H9 (cell line): Measurements from ENCODE around the gene RAPGEF3. TPM values are rescaled to one million over a fixed set of nuclear protein-coding genes. Genes with fewer than 3 reads are reported as not detected.

Experiments
- DNase-seq: peaks from one replicate; pipeline ENCODE4 v3.0.0-alpha.2; 2017
- H2AFZ ChIP-seq: one replicate; pipeline ENCODE4 v1.6.1; 2013; ENCODE audit warnings: mild to moderate bottlenecking, low read length, control low read depth, moderate library complexity
- H2AK5ac ChIP-seq: 2 replicates; pipeline ENCODE4 v1.6.1; 2013; ENCODE audit warnings: low read length, control low read depth, mixed read lengths; ENCODE audit not compliant: insufficient read length
- H2BK120ac ChIP-seq: one replicate; pipeline ENCODE4 v1.6.1; 2013; ENCODE audit warnings: low read depth, mild to moderate bottlenecking, low read length, control low read depth, inconsistent platforms; ENCODE audit not compliant: poor library complexity, severe bottlenecking
- H2BK12ac ChIP-seq: 2 replicates; pipeline ENCODE4 v1.6.1; 2013; ENCODE audit warnings: low read length, control low read depth, mixed read lengths, low read depth; ENCODE audit not compliant: insufficient read length
- H2BK15ac ChIP-seq: 2 replicates; pipeline ENCODE4 v1.6.1; 2013; ENCODE audit warnings: low read depth, low read length, control low read depth
- H2BK20ac ChIP-seq: one replicate; pipeline ENCODE4 v1.6.1; 2013; ENCODE audit warnings: low read depth, mild to moderate bottlenecking, low read length, control low read depth, inconsistent platforms; ENCODE audit not compliant: poor library complexity, severe bottlenecking
- H2BK5ac ChIP-seq: 2 replicates; pipeline ENCODE4 v1.6.1; 2013; ENCODE audit warnings: low read length, control low read depth, mixed read lengths; ENCODE audit not compliant: insufficient read length
- H3K14ac ChIP-seq: 2 replicates; pipeline ENCODE4 v1.6.1; 2013; ENCODE audit warnings: low read length, control low read depth; ENCODE audit not compliant: insufficient read depth
- H3K18ac ChIP-seq: 2 replicates; pipeline ENCODE4 v1.6.1; 2013; ENCODE audit warnings: low read depth, mild to moderate bottlenecking, mixed read lengths, low read length, control low read depth; ENCODE audit not compliant: insufficient read length
- H3K23ac ChIP-seq: 2 replicates; pipeline ENCODE4 v1.6.1; 2013; ENCODE audit warnings: low read length, control low read depth, mixed read lengths, low read depth; ENCODE audit not compliant: insufficient read length
- H3K23me2 ChIP-seq: 2 replicates; pipeline ENCODE4 v1.6.1; 2013; ENCODE audit warnings: low read depth, mild to moderate bottlenecking, mixed read lengths, low read length, control low read depth; ENCODE audit not compliant: insufficient read length, poor library complexity, severe bottlenecking
- H3K27ac ChIP-seq: 2 replicates; pipeline ENCODE4 v1.5.1; 2013; ENCODE audit warnings: low read length, control low read depth, mixed read lengths, low read depth; ENCODE audit not compliant: insufficient read length
- H3K27me3 ChIP-seq: 2 replicates; pipeline ENCODE4 v1.6.1; 2013; ENCODE audit warnings: low read length, control low read depth, inconsistent platforms; ENCODE audit not compliant: insufficient read depth
- H3K4ac ChIP-seq: 2 replicates; pipeline ENCODE4 v1.6.1; 2013; ENCODE audit warnings: low read depth, mild to moderate bottlenecking, control low read depth, inconsistent platforms, low read length, moderate library complexity
- H3K4me1 ChIP-seq: 2 replicates; pipeline ENCODE4 v1.6.1; 2013; ENCODE audit warnings: low read length, control low read depth, inconsistent platforms; ENCODE audit not compliant: insufficient read depth
- H3K4me2 ChIP-seq: 2 replicates; pipeline ENCODE4 v1.6.1; 2013; ENCODE audit warnings: low read length, control low read depth, mixed read lengths; ENCODE audit not compliant: insufficient read length, insufficient read depth
- H3K56ac ChIP-seq: 2 replicates; pipeline ENCODE4 v1.6.1; 2013; ENCODE audit warnings: low read depth, mild to moderate bottlenecking, mixed read lengths, low read length, control low read depth; ENCODE audit not compliant: insufficient read length
- H3K79me1 ChIP-seq: 2 replicates; pipeline ENCODE4 v1.6.1; 2013; ENCODE audit warnings: low read depth, mild to moderate bottlenecking, moderate library complexity, low read length, control low read depth, inconsistent platforms; ENCODE audit not compliant: insufficient read depth, poor library complexity, severe bottlenecking
- H3K79me2 ChIP-seq: 2 replicates; pipeline ENCODE4 v1.6.1; 2013; ENCODE audit warnings: low read length, control low read depth, inconsistent platforms; ENCODE audit not compliant: insufficient read depth
- H3K9ac ChIP-seq: 2 replicates; pipeline ENCODE4 v1.6.1; 2013; ENCODE audit warnings: low read length, control low read depth, mixed read lengths; ENCODE audit not compliant: insufficient read length; ENCODE audit errors: extremely low read depth
- H3K9me3 ChIP-seq: one replicate; pipeline ENCODE4 v1.6.1; 2013; ENCODE audit warnings: low read depth, low read length, inconsistent platforms; ENCODE audit not compliant: control insufficient read depth
- H3T11ph ChIP-seq: one replicate; pipeline ENCODE4 v1.6.1; 2013; ENCODE audit warnings: mild to moderate bottlenecking, low read length, control low read depth, inconsistent platforms
- H4K20me1 ChIP-seq: one replicate; pipeline ENCODE4 v1.6.1; 2013; ENCODE audit not compliant: control insufficient read depth, insufficient read length, insufficient read depth
- H4K5ac ChIP-seq: 2 replicates; pipeline ENCODE4 v1.6.1; 2013; ENCODE audit warnings: low read depth, mild to moderate bottlenecking, mixed read lengths, low read length, control low read depth; ENCODE audit not compliant: insufficient read length
- H4K8ac ChIP-seq: replicated peaks from 2 replicates; pipeline ENCODE4 v1.6.1; 2013; ENCODE audit warnings: low read length, control low read depth, mixed read lengths, low read depth; ENCODE audit not compliant: insufficient read length
- H4K91ac ChIP-seq: 2 replicates; pipeline ENCODE4 v1.6.1; 2013; ENCODE audit warnings: low read depth, mild to moderate bottlenecking, moderate library complexity, mixed read lengths, low read length, control low read depth; ENCODE audit not compliant: insufficient read length
- H3K27ac Mint-ChIP-seq, 3 experiments: 2 replicates in 2 of 3; 3 replicates in 1 of 3; pipeline ENCODE4 v1.8.0; 2020 to 2021; ENCODE audit warnings: mixed read lengths in 3 of 3, mild to moderate bottlenecking in 1 of 3, moderate library complexity in 1 of 3
- H3K27me3 Mint-ChIP-seq: 2 replicates; pipeline ENCODE4 v1.8.0; 2021; ENCODE audit warnings: low read depth, mild to moderate bottlenecking, moderate library complexity, mixed read lengths
- H3K36me3 Mint-ChIP-seq, 3 experiments: 2 replicates in 2 of 3; 3 replicates in 1 of 3; pipeline ENCODE4 v1.8.0; 2020 to 2021; ENCODE audit warnings: low read depth in 3 of 3, mixed read lengths in 3 of 3; ENCODE audit not compliant: insufficient read depth in 1 of 3
- H3K4me1 Mint-ChIP-seq, 2 experiments: 2 replicates each; pipeline ENCODE4 v1.8.0; 2020; ENCODE audit warnings: mixed read lengths in 2 of 2
- H3K4me3 Mint-ChIP-seq, 2 experiments: 2 replicates in 1 of 2; 3 replicates in 1 of 2; pipeline ENCODE4 v1.8.0; 2020 to 2021; ENCODE audit warnings: mild to moderate bottlenecking in 2 of 2, mixed read lengths in 2 of 2, moderate library complexity in 1 of 2
- H3K9me3 Mint-ChIP-seq, 2 experiments: 2 replicates in 1 of 2; 3 replicates in 1 of 2; pipeline ENCODE4 v1.8.0; 2020; ENCODE audit warnings: mild to moderate bottlenecking in 2 of 2, mixed read lengths in 2 of 2, moderate library complexity in 1 of 2
- CTCF ChIP-seq: fragments of 200-600 bp; sonication (generic); conservative IDR thresholded peaks from 3 replicates; pipeline ENCODE4 v1.8.0; 2021; ENCODE audit warnings: antibody characterized with exemption, mild to moderate bottlenecking
- WGBS: extraction: QIAGEN DNeasy Blood & Tissue Kit; methylation state at CpG from one replicate; pipeline ENCODE4 v1.1.7; 2013; ENCODE audit warnings: missing lambda C conversion rate, low lambda C conversion rate, mixed read lengths; ENCODE audit not compliant: insufficient read length; ENCODE audit errors: extremely low coverage; 5-methylcytosine and 5-hydroxymethylcytosine counted together
- total RNA-seq: library from RNA; stranded (reverse); gene quantifications from 2 replicates; pipeline ENCODE4 v1.2.1, GENCODE V29; 2021

The RAPGEF3 gene
- total RNA-seq, 1 experiment from 2014 or later = 7.4 TPM

GRCh38 chr12:47791351-47791746 is 32.7 kb upstream of the RAPGEF3 start:
- no peak overlapping the region for H4K8ac ChIP-seq
- H3K9me3 ChIP-seq = no peaks in the 10 kb centered on the region
- DNase-seq = no peak
- no peak overlapping the region for H3K56ac ChIP-seq
- Mint-ChIP-seq H3K36me3 (peaks cover 40 to 78% (median 77%) of the 10 kb centered on the region in 3 experiments; a peak in 6 of 7 replicates), H3K4me3 (no peak overlapping the region), H3K9me3 (no peaks in the 10 kb centered on the region), H3K27me3 (no peaks in the 10 kb centered on the region), H3K27ac (no peak overlapping the region), H3K4me1 (no peaks in the 10 kb centered on the region)
- H3K23me2 ChIP-seq = no peaks in the 10 kb centered on the region
- no peak overlapping the region for H3K27ac ChIP-seq
- no peak overlapping the region for H4K5ac ChIP-seq
- no peak overlapping the region for H2BK15ac ChIP-seq
- no peak overlapping the region for H2AK5ac ChIP-seq
- TF ChIP-seq CTCF = no peak
- no peaks in the 10 kb centered on the region for H3K79me1 ChIP-seq
- H2BK20ac ChIP-seq = no peak overlapping the region
- H3T11ph ChIP-seq = no peak overlapping the region
- H2BK12ac ChIP-seq = no peak overlapping the region
- no peak overlapping the region for H3K4me2 ChIP-seq
- WGBS = no CpG with 5 or more reads among the region's 14 CpGs
- no peak overlapping the region for H3K18ac ChIP-seq
- no peak overlapping the region for H2BK5ac ChIP-seq
- H3K14ac ChIP-seq = no peak overlapping the region
- H3K9ac ChIP-seq = no peak overlapping the region
- H2AFZ ChIP-seq = no peak overlapping the region
- no peak overlapping the region for H3K23ac ChIP-seq
- H3K4ac ChIP-seq = no peak overlapping the region
- no peaks in the 10 kb centered on the region for H3K27me3 ChIP-seq
- no peak overlapping the region for H4K91ac ChIP-seq
- no peak overlapping the region for H2BK120ac ChIP-seq
- H4K20me1 ChIP-seq = no peaks in the 10 kb centered on the region
- H3K79me2 ChIP-seq = no peaks in the 10 kb centered on the region
- no peaks in the 10 kb centered on the region for H3K4me1 ChIP-seq
